H1 (cell line): ENCODE results near the gene OR2Y1. TPM values are rescaled to one million over a fixed set of nuclear protein-coding genes. Genes with fewer than 3 reads are reported as not detected.

ENCODE experiments used
- CTCF ChIA-PET: fragments of 300-600 bp; sonication (Branson Sonifier 250); formaldehyde crosslinking; loops from one replicate; lab custom pipeline; 2021; ENCODE audit not compliant: partially characterized antibody; lab: Charles Lee
- POLR2A ChIA-PET: fragments of 300-600 bp; sonication (Branson Sonifier 250); formaldehyde crosslinking; loops from one replicate; lab custom pipeline; 2021; ENCODE audit warnings: inconsistent platforms; ENCODE audit not compliant: partially characterized antibody; lab: Charles Lee
- DNase-seq, 2 experiments: peaks; one replicate each; pipeline versions ENCODE4 v3.0.0 to v3.0.0-alpha.2; 2010 to 2022; ENCODE audit warnings: low spot score in 2 of 2, low read depth in 1 of 2, mixed read lengths in 1 of 2
- FAIRE-seq: peaks from 2 replicates; lab custom pipeline; 2011; peaks lifted over from hg19 to GRCh38; lab: Jason Lieb, UNC
- H2AFZ ChIP-seq: 2 replicates; pipeline ENCODE4 v1.8.1; 2012; ENCODE audit warnings: low read length, inconsistent platforms
- H2AK5ac ChIP-seq: 2 replicates; pipeline ENCODE4 v1.6.1; 2013; ENCODE audit warnings: low read depth, low read length
- H2BK120ac ChIP-seq: replicated peaks from 2 replicates; pipeline ENCODE3; 2013; ENCODE audit warnings: low read depth, low read length, inconsistent platforms
- H2BK12ac ChIP-seq: 2 replicates; pipeline ENCODE4 v1.6.1; 2013; ENCODE audit warnings: low read depth, low read length
- H2BK15ac ChIP-seq: 2 replicates; pipeline ENCODE4 v1.6.1; 2013; ENCODE audit warnings: low read length
- H2BK20ac ChIP-seq: 2 replicates; pipeline ENCODE4 v1.6.1; 2013; ENCODE audit warnings: low read length
- H2BK5ac ChIP-seq: 2 replicates; pipeline ENCODE4 v1.6.1; 2013; ENCODE audit warnings: low read depth, low read length
- H3K14ac ChIP-seq: 2 replicates; pipeline ENCODE4 v1.6.1; 2013; ENCODE audit warnings: inconsistent platforms; ENCODE audit not compliant: insufficient read length
- H3K18ac ChIP-seq: 2 replicates; pipeline ENCODE4 v1.6.1; 2013; ENCODE audit warnings: low read length; ENCODE audit errors: extremely low read depth
- H3K23ac ChIP-seq: 2 replicates; pipeline ENCODE4 v1.6.1; 2013; ENCODE audit warnings: inconsistent platforms; ENCODE audit not compliant: insufficient read length
- H3K23me2 ChIP-seq: 2 replicates; pipeline ENCODE4 v1.6.1; 2013; ENCODE audit warnings: low read depth, low read length
- H3K27ac ChIP-seq: 2 replicates; pipeline ENCODE4 v1.6.1; 2011; ENCODE audit warnings: low read depth, low read length, inconsistent platforms
- H3K27me3 ChIP-seq, 4 experiments: replicated peaks in 1 of 4; 1 replicate in 1 of 4; 2 replicates in 3 of 4; pipeline versions ENCODE4 v1.6.1 to v1.8.1; 2011 to 2013; ENCODE audit warnings: low read length in 3 of 4, mild to moderate bottlenecking in 3 of 4, inconsistent platforms in 2 of 4, mixed read lengths in 2 of 4, moderate library complexity in 1 of 4; ENCODE audit not compliant: control insufficient read depth in 3 of 4, insufficient read depth in 3 of 4; ENCODE audit errors: extremely low read depth in 1 of 4
- H3K36me3 ChIP-seq, 4 experiments: 2 replicates each; pipeline versions ENCODE4 v1.6.1 to v1.8.1; 2011 to 2013; ENCODE audit warnings: mild to moderate bottlenecking in 4 of 4, low read length in 3 of 4, moderate library complexity in 2 of 4, control low read depth in 1 of 4, inconsistent platforms in 1 of 4; ENCODE audit not compliant: insufficient read depth in 4 of 4, control insufficient read depth in 2 of 4
- H3K4ac ChIP-seq: replicated peaks from 2 replicates; pipeline ENCODE3; 2013; ENCODE audit warnings: low read length, low read depth, mixed read lengths, inconsistent platforms; ENCODE audit not compliant: insufficient read length
- H3K4me1 ChIP-seq, 4 experiments: replicated peaks in 1 of 4; 1 replicate in 1 of 4; 2 replicates in 3 of 4; pipeline versions ENCODE4 v1.6.1 to v1.8.1; 2011 to 2013; ENCODE audit warnings: low read length in 3 of 4, inconsistent platforms in 2 of 4, mixed read lengths in 1 of 4; ENCODE audit not compliant: insufficient read depth in 4 of 4, control insufficient read depth in 3 of 4
- H3K4me2 ChIP-seq, 2 experiments: 2 replicates each; pipeline versions ENCODE4 v1.6.1 to v1.8.1; 2011 to 2013; ENCODE audit warnings: low read depth in 2 of 2, low read length in 2 of 2, control low read depth in 1 of 2, inconsistent platforms in 1 of 2, mild to moderate bottlenecking in 1 of 2; ENCODE audit not compliant: insufficient read depth in 1 of 2
- H3K4me3 ChIP-seq, 4 experiments: fragments of 200-600, 300-600 bp in 1 of 4; sonication (generic), shearing (Covaris generic), sonication (Bioruptor Twin) in 1 of 4; 2 replicates each; pipeline versions ENCODE4 v1.5.1 to v1.8.1; 2011 to 2016; ENCODE audit warnings: low read length in 4 of 4, low read depth in 3 of 4, control low read depth in 2 of 4, inconsistent platforms in 2 of 4, mild to moderate bottlenecking in 2 of 4, mixed read lengths in 1 of 4, moderate library complexity in 1 of 4; ENCODE audit not compliant: insufficient read depth in 2 of 4; ENCODE audit errors: extremely low read depth in 1 of 4
- H3K56ac ChIP-seq: replicated peaks from 2 replicates; pipeline ENCODE3; 2013; ENCODE audit warnings: low read depth, mild to moderate bottlenecking, mixed read lengths, low read length, inconsistent platforms; ENCODE audit not compliant: insufficient read length
- H3K79me1 ChIP-seq: 2 replicates; pipeline ENCODE4 v1.6.1; 2013; ENCODE audit warnings: low read depth, low read length, control low read depth
- H3K79me2 ChIP-seq, 2 experiments: 2 replicates each; pipeline versions ENCODE4 v1.6.1 to v1.8.1; 2012 to 2013; ENCODE audit warnings: low read length in 2 of 2, mild to moderate bottlenecking in 2 of 2, inconsistent platforms in 1 of 2; ENCODE audit not compliant: insufficient read depth in 2 of 2, control insufficient read depth in 1 of 2
- H3K9ac ChIP-seq, 4 experiments: replicated peaks in 1 of 4; 1 replicate in 1 of 4; 2 replicates in 3 of 4; pipeline versions ENCODE4 v1.6.1 to v1.8.1; 2011 to 2013; ENCODE audit warnings: low read depth in 3 of 4, low read length in 3 of 4, control low read depth in 2 of 4, mild to moderate bottlenecking in 2 of 4, moderate library complexity in 2 of 4, inconsistent platforms in 1 of 4; ENCODE audit errors: extremely low read depth in 1 of 4
- H3K9me3 ChIP-seq, 2 experiments: 2 replicates each; pipeline versions ENCODE4 v1.6.1 to v1.8.1; 2012 to 2013; ENCODE audit warnings: mild to moderate bottlenecking in 2 of 2, moderate library complexity in 2 of 2, control low read depth in 1 of 2, inconsistent platforms in 1 of 2, low read depth in 1 of 2, low read length in 1 of 2, mixed read lengths in 1 of 2; ENCODE audit not compliant: insufficient read depth in 2 of 2
- H4K20me1 ChIP-seq, 2 experiments: replicated peaks in 1 of 2; 2 replicates each; pipeline versions ENCODE3 to v1.8.1; 2011 to 2013; ENCODE audit warnings: inconsistent platforms in 2 of 2, low read length in 2 of 2, mild to moderate bottlenecking in 1 of 2; ENCODE audit not compliant: insufficient read depth in 2 of 2, control insufficient read depth in 1 of 2
- H4K5ac ChIP-seq: 2 replicates; pipeline ENCODE4 v1.6.1; 2013; ENCODE audit warnings: low read length, low read depth, mixed read lengths, inconsistent platforms; ENCODE audit not compliant: insufficient read length
- H4K8ac ChIP-seq: 2 replicates; pipeline ENCODE4 v1.8.0; 2013; ENCODE audit warnings: mild to moderate bottlenecking, moderate library complexity, low read length, inconsistent platforms; ENCODE audit not compliant: insufficient read depth; ENCODE audit errors: extremely low read depth
- H4K91ac ChIP-seq: replicated peaks from 2 replicates; pipeline ENCODE3; 2013; ENCODE audit warnings: low read length, mixed read lengths, inconsistent platforms; ENCODE audit not compliant: insufficient read length
- SIX5 ChIP-seq: IDR thresholded peaks from 2 replicates; pipeline ENCODE4 v1.6.1; 2011; ENCODE audit warnings: mild to moderate bottlenecking, low read depth, low read length
- WGBS, 2 experiments: shearing (Covaris generic) in 1 of 2; methylation state at CpG; one replicate each; pipeline versions ENCODE4 v1.1.6 to v1.1.7; 2013 to 2015; ENCODE audit warnings: low lambda C conversion rate in 2 of 2, mixed read lengths in 2 of 2, inconsistent platforms in 1 of 2, low coverage in 1 of 2, missing lambda C conversion rate in 1 of 2; ENCODE audit not compliant: insufficient replicate concordance in 2 of 2, insufficient coverage in 1 of 2, insufficient read length in 1 of 2; ENCODE audit errors: extremely low coverage in 1 of 2, missing lambda C conversion rate in 1 of 2; 5-methylcytosine and 5-hydroxymethylcytosine counted together
- polyA plus RNA-seq, 7 experiments: library from polyadenylated mRNA; depleted of rRNA in 3 of 7; stranded (reverse) in 5 of 7; unstranded in 2 of 7; fragments of >200 nt in 5 of 7; fragments of 200-250 nt in 2 of 7; gene quantifications; 1 replicate in 5 of 7; 2 replicates in 1 of 7; 4 replicates in 1 of 7; pipeline versions ENCODE4 v1.2.1 to v1.2.3, GENCODE V29; 2011 to 2013; ENCODE audit warnings: missing spikeins in 2 of 7, mixed read lengths in 2 of 7
- total RNA-seq: library from RNA; stranded (reverse); fragmentation: NEBNext Ultra II Directional; extraction: Animal tissue kit (Norgen Biotek cat#: 25700); gene quantifications from 2 replicates; pipeline ENCODE4 v1.2.1, GENCODE V29; 2021
- TF ChIP-seq, protein P1 (sequence below): IDR thresholded peaks from 2 replicates; pipeline ENCODE4 v1.6.1; 2012; ENCODE audit warnings: low read length, inconsistent platforms

OR2Y1 gene
- total and polyA plus RNA-seq, 2 of the 8 experiments (the other 6 are each of a cell fraction or from before 2014, with no cell fraction given), result not detected

DNA sequence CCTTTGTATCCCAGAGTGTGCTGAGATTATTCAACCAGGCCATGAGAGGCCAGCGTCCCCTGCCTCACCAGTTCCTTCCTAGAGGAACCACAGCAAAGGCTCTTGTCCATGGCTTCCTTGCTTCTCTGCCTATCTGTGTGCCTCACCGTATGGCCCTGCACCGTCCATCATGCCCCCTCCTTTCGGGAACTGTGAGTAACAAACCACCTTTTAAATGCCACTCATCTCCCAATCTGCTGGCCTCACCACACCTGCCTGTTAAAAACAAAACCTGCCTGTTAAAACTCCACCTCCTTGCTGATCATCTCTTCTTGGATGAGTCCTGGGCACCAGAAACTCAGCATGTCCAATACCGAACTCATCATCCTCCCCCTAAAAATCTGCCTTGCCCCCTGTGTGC lies 4.4 kb upstream of the OR2Y1 start:
- Histone ChIP-seq H3K79me2 (no peaks in the 10 kb centered on the region), H2BK120ac (no peak overlapping the region), H3K4ac (no peak overlapping the region), H3K23ac (no peak overlapping the region), H4K91ac (no peak overlapping the region), H4K5ac (no peak overlapping the region), H3K56ac (no peak overlapping the region), H2AK5ac (no peak overlapping the region), H3K4me2 (no peak overlapping the region), H3K4me1 (no peaks in the 10 kb centered on the region), H3K79me1 (no peaks in the 10 kb centered on the region), H3K14ac (no peak overlapping the region), H2BK15ac (no peak overlapping the region), H2AFZ (no peak overlapping the region), H4K8ac (no peak overlapping the region), H3K27me3 (no peaks in the 10 kb centered on the region), H3K18ac (no peak overlapping the region), H3K36me3 (no peaks in the 10 kb centered on the region), H3K23me2 (no peaks in the 10 kb centered on the region), H3K27ac (no peak overlapping the region), H2BK5ac (no peak overlapping the region), H2BK20ac (no peak overlapping the region), H3K4me3 (no peak overlapping the region), H3K9ac (no peak overlapping the region), H3K9me3 (no peaks in the 10 kb centered on the region), H4K20me1 (no peaks in the 10 kb centered on the region), H2BK12ac (no peak overlapping the region)
- TF ChIP-seq, protein P1, sequence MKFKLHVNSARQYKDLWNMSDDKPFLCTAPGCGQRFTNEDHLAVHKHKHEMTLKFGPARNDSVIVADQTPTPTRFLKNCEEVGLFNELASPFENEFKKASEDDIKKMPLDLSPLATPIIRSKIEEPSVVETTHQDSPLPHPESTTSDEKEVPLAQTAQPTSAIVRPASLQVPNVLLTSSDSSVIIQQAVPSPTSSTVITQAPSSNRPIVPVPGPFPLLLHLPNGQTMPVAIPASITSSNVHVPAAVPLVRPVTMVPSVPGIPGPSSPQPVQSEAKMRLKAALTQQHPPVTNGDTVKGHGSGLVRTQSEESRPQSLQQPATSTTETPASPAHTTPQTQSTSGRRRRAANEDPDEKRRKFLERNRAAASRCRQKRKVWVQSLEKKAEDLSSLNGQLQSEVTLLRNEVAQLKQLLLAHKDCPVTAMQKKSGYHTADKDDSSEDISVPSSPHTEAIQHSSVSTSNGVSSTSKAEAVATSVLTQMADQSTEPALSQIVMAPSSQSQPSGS, result no peak
- no peak for TF ChIP-seq SIX5
- ChIA-PET POLR2A (no interaction called here), CTCF (no interaction called here)
- FAIRE-seq, result no peak
- no peak for DNase-seq
- 89% methylated on average over 5 of the region's 5 CpGs; no CpG with 5 or more reads in 1 of the 2 experiments for WGBS, 2 experiments
